CD14-positive monocyte (primary cell): ENCODE results near the gene MED14. TPM values are rescaled to one million over a fixed set of nuclear protein-coding genes. Genes with fewer than 3 reads are reported as not detected.

Source experiments
- DNase-seq, 3 donors: peaks; one replicate each; pipeline ENCODE4 v3.0.0-alpha.2; 2011 to 2022
- H2AFZ ChIP-seq: 2 replicates; pipeline ENCODE4 v1.6.0; 2012; ENCODE audit warnings: mild to moderate bottlenecking, low read depth, low read length, inconsistent platforms; ENCODE audit not compliant: insufficient read depth, poor library complexity, severe bottlenecking
- H3K27ac ChIP-seq, 2 donors: 1 replicate in 1 of 2; 2 replicates in 1 of 2; pipeline ENCODE4 v1.5.1; 2012 to 2013; ENCODE audit warnings: low read length in 2 of 2, control low read depth in 1 of 2, inconsistent platforms in 1 of 2, low read depth in 1 of 2, mild to moderate bottlenecking in 1 of 2
- H3K27me3 ChIP-seq, 2 donors: one replicate each; pipeline versions ENCODE4 v1.6.0 to v1.6.1; 2011 to 2013; ENCODE audit warnings: low read length in 2 of 2; ENCODE audit not compliant: control insufficient read depth in 2 of 2, insufficient read depth in 2 of 2
- H3K36me3 ChIP-seq, 2 donors: replicated peaks in 1 of 2; 1 replicate in 1 of 2; 2 replicates in 1 of 2; pipeline versions ENCODE4 v1.5.1 to v1.6.1; 2012 to 2013; ENCODE audit warnings: low read length in 2 of 2, control low read depth in 1 of 2, inconsistent platforms in 1 of 2, mild to moderate bottlenecking in 1 of 2; ENCODE audit not compliant: insufficient read depth in 2 of 2, control insufficient read depth in 1 of 2
- H3K4me1 ChIP-seq, 2 donors: 1 replicate in 1 of 2; 2 replicates in 1 of 2; pipeline versions ENCODE4 v1.5.1 to v1.6.1; 2012 to 2013; ENCODE audit warnings: low read length in 2 of 2, control low read depth in 1 of 2, inconsistent platforms in 1 of 2, mild to moderate bottlenecking in 1 of 2, moderate library complexity in 1 of 2; ENCODE audit not compliant: insufficient read depth in 2 of 2, control insufficient read depth in 1 of 2
- H3K4me2 ChIP-seq: replicated peaks from 2 replicates; pipeline ENCODE3; 2012; ENCODE audit warnings: low read length, moderate library complexity, mild to moderate bottlenecking; ENCODE audit not compliant: poor library complexity, severe bottlenecking; ENCODE audit errors: extremely low read depth
- H3K4me3 ChIP-seq, 3 experiments: fragments of 200-600 bp in 1 of 3; sonication (generic) in 1 of 3; replicated peaks in 1 of 3; 1 replicate in 2 of 3; 2 replicates in 1 of 3; pipeline ENCODE4 v1.5.1; 2011 to 2013; ENCODE audit warnings: low read length in 3 of 3, mild to moderate bottlenecking in 3 of 3, control low read depth in 2 of 3, low read depth in 2 of 3, inconsistent platforms in 1 of 3, moderate library complexity in 1 of 3
- H3K79me2 ChIP-seq: 2 replicates; pipeline ENCODE4 v1.6.0; 2012; ENCODE audit warnings: mild to moderate bottlenecking, control low read depth, inconsistent platforms, low read length, moderate library complexity; ENCODE audit not compliant: insufficient read depth
- H3K9ac ChIP-seq: 2 replicates; pipeline ENCODE4 v1.6.0; 2017; ENCODE audit warnings: low read length, mild to moderate bottlenecking; ENCODE audit not compliant: insufficient read depth, poor library complexity, severe bottlenecking
- H3K9me3 ChIP-seq, 2 donors: replicated peaks in 1 of 2; 1 replicate in 1 of 2; 2 replicates in 1 of 2; pipeline versions ENCODE4 v1.5.1 to v1.6.1; 2012 to 2013; ENCODE audit warnings: low read length in 2 of 2, control low read depth in 1 of 2; ENCODE audit not compliant: control insufficient read depth in 1 of 2, insufficient read depth in 1 of 2
- H4K20me1 ChIP-seq: 2 replicates; pipeline ENCODE4 v1.6.0; 2012; ENCODE audit warnings: mild to moderate bottlenecking, low read length, control low read depth, moderate library complexity; ENCODE audit not compliant: insufficient read depth
- H3K27ac Mint-ChIP-seq, 7 donors: one replicate each; pipeline ENCODE4 v1.8.0; 2020; ENCODE audit warnings: mild to moderate bottlenecking in 7 of 7, mixed read lengths in 7 of 7, moderate library complexity in 6 of 7, inconsistent platforms in 2 of 7
- H3K27me3 Mint-ChIP-seq, 3 donors: one replicate each; pipeline ENCODE4 v1.8.0; 2021 to 2022; ENCODE audit warnings: low read depth in 3 of 3, mild to moderate bottlenecking in 3 of 3, mixed read lengths in 3 of 3, moderate library complexity in 3 of 3, inconsistent platforms in 1 of 3
- H3K36me3 Mint-ChIP-seq, 2 donors: one replicate each; pipeline ENCODE4 v1.8.0; 2020; ENCODE audit warnings: mixed read lengths in 2 of 2, inconsistent platforms in 1 of 2, mild to moderate bottlenecking in 1 of 2
- H3K4me1 Mint-ChIP-seq: one replicate; pipeline ENCODE4 v1.8.0; 2020; ENCODE audit warnings: mild to moderate bottlenecking, mixed read lengths
- H3K4me3 Mint-ChIP-seq, 2 donors: one replicate each; pipeline ENCODE4 v1.8.0; 2020; ENCODE audit warnings: mild to moderate bottlenecking in 2 of 2, mixed read lengths in 2 of 2, moderate library complexity in 1 of 2
- H3K9me3 Mint-ChIP-seq, 7 donors: one replicate each; pipeline ENCODE4 v1.8.0; 2020 to 2022; ENCODE audit warnings: mixed read lengths in 7 of 7, mild to moderate bottlenecking in 6 of 7, moderate library complexity in 6 of 7, inconsistent platforms in 2 of 7
- WGBS: methylation state at CpG from one replicate; pipeline ENCODE4 v1.1.5; 2013; ENCODE audit warnings: missing lambda C conversion rate; ENCODE audit not compliant: insufficient coverage; 5-methylcytosine and 5-hydroxymethylcytosine counted together
- intact Hi-C, 2 donors: fragments of 100-400 bp; cut with micrococcal nuclease; formaldehyde crosslinking; loops; one replicate each; pipeline versions ENCODE4 v1.15.0 to v1.15.1; 2023
- polyA plus RNA-seq, 3 donors: library from polyadenylated mRNA; depleted of rRNA in 1 of 3; unstranded in 2 of 3; stranded (reverse) in 1 of 3; fragments of 300-500 nt in 2 of 3; fragments of >200 nt in 1 of 3; fragmentation: Illumina TruSeq in 2 of 3; gene quantifications; 1 replicate in 2 of 3; 2 replicates in 1 of 3; pipeline ENCODE4 v1.2.3, GENCODE V29; 2012 to 2021
- TF ChIP-seq, protein P1 (sequence below): fragments of 200-600 bp; IDR thresholded peaks from one replicate; pipeline ENCODE4 v1.8.0; 2022; ENCODE audit warnings: antibody characterized with exemption, mild to moderate bottlenecking

MED14 gene
- polyA plus RNA-seq, 3 donors, result 3.6 to 20.4 (median 6.8) TPM

DNA sequence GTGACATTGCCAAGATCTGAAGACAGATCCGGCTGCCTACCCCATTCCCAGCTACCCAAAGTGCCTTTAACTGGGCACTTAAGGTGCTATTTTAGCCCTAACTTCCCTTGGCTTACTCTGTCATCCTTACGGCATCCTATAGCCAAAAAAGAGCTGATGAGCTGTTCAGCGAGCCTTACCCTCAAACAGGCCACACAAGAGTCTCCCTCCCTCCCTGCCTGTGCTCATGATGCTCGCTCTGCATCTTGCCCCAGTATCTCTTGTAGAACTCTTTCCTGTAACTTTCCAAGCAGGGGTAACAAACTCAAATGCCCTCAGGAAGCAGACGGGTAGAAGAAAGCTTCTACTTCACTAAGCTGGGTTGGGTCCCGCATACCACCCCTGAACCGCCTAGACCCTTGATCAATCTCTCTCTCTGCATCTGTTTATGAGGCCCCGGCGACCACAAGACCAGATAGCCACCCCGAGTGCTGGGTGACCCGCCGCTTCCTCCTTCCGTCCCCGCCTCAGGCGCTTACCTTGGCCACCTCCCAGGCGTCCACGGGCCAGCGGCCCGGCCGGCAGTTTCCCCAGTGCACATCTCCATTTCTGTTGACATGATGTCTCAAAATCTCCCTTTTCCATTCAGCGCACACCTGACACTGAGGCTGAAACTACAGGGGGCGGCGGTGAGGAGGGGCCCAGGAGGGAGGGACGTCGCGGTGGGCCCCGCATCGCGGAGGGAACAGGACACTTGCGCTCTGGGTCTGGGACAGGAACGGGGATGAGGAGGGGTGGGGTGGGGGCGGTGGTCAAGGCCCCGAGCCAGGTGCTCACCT is 88.6 kb downstream of the MED14 start:
- intact Hi-C loops, result loop anchor here (10.0 kb wide), 3 partner anchors 62 to 102 kb away; partner anchors contain the start of genes ATP6AP2 (in 1 of the 2) and MED14 (in 1 of the 2)
- peaks cover 51% of the 10 kb centered on the region for H4K20me1 ChIP-seq
- H3K27ac ChIP-seq, result peak overlapping the region; percentile 75 to 87
- H3K27me3 ChIP-seq, result peaks cover 0 to 7% of the 10 kb centered on the region in 2 donors
- peak overlapping the region; percentile 80 to 94 (median 91) for H3K27ac Mint-ChIP-seq
- H3K36me3 Mint-ChIP-seq, result peaks cover 21 to 29% of the 10 kb centered on the region in 2 donors
- peaks cover 48% of the 10 kb centered on the region for H3K79me2 ChIP-seq
- peak overlapping the region; percentile 88 to 98 (median 90) for H3K4me3 ChIP-seq
- H3K36me3 ChIP-seq, result peaks cover 0 to 15% of the 10 kb centered on the region in 2 donors
- peak overlapping the region; percentile 79 for H2AFZ ChIP-seq
- peak overlapping the region; percentile 81 for H3K4me2 ChIP-seq
- H3K27me3 Mint-ChIP-seq, result peaks cover 0 to 28% (median 1%) of the 10 kb centered on the region in 3 donors
- no peaks in the 10 kb centered on the region for H3K9me3 ChIP-seq
- H3K4me1 ChIP-seq, result peaks cover 32 to 59% of the 10 kb centered on the region in 2 donors
- H3K4me1 Mint-ChIP-seq, result peaks cover 36% of the 10 kb centered on the region
- H3K9ac ChIP-seq, result peak overlapping the region; percentile 86
- H3K9me3 Mint-ChIP-seq, result peaks cover 0 to 4% (median 0%) of the 10 kb centered on the region in 7 donors
- H3K4me3 Mint-ChIP-seq, result peak overlapping the region; percentile 94
- 0% methylated on average over 12 of the region's 33 CpGs for WGBS
- peak; percentile 24 to 42 (median 32) for DNase-seq
- TF ChIP-seq, protein P1, sequence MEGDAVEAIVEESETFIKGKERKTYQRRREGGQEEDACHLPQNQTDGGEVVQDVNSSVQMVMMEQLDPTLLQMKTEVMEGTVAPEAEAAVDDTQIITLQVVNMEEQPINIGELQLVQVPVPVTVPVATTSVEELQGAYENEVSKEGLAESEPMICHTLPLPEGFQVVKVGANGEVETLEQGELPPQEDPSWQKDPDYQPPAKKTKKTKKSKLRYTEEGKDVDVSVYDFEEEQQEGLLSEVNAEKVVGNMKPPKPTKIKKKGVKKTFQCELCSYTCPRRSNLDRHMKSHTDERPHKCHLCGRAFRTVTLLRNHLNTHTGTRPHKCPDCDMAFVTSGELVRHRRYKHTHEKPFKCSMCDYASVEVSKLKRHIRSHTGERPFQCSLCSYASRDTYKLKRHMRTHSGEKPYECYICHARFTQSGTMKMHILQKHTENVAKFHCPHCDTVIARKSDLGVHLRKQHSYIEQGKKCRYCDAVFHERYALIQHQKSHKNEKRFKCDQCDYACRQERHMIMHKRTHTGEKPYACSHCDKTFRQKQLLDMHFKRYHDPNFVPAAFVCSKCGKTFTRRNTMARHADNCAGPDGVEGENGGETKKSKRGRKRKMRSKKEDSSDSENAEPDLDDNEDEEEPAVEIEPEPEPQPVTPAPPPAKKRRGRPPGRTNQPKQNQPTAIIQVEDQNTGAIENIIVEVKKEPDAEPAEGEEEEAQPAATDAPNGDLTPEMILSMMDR, result no peak

- DNase-seq, result peak; percentile 65 to 79 (median 69)
- intact Hi-C loops, result loop anchor here (5.0 to 10.0 kb wide), 4 partner anchors 60 to 100 kb away; partner anchors contain the start of genes ATP6AP2 (in 2 of the 2) and MED14 (in 1 of the 2)
- 0% methylated on average over 3 of the region's 4 CpGs for WGBS
- H3K36me3 Mint-ChIP-seq, result peaks cover 17 to 33% of the 10 kb centered on the region in 2 donors
- Histone ChIP-seq H2AFZ (peak overlapping the region; percentile 68), H3K79me2 (peaks cover 66% of the 10 kb centered on the region), H3K4me2 (peak overlapping the region; percentile 92), H3K9ac (peak overlapping the region; percentile 75), H3K9me3 (no peaks in the 10 kb centered on the region), H3K4me1 (peaks cover 43 to 75% of the 10 kb centered on the region in 2 donors), H4K20me1 (peaks cover 69% of the 10 kb centered on the region), H3K4me3 (peak overlapping the region; percentile 77 to 98 (median 90)), H3K27ac (peak overlapping the region; percentile 92 to 96), H3K27me3 (peaks cover 0 to 2% of the 10 kb centered on the region in 2 donors), H3K36me3 (peaks cover 5 to 19% of the 10 kb centered on the region in 2 donors)
- TF ChIP-seq, protein P1, result no peak
- H3K4me3 Mint-ChIP-seq, result peak overlapping the region; percentile 92 to 99
- H3K9me3 Mint-ChIP-seq, result peaks cover 0 to 6% (median 0%) of the 10 kb centered on the region in 7 donors
- peaks cover 0 to 32% (median 1%) of the 10 kb centered on the region in 3 donors for H3K27me3 Mint-ChIP-seq
- peaks cover 46% of the 10 kb centered on the region for H3K4me1 Mint-ChIP-seq
- peak overlapping the region; percentile 97 to 98 (median 98) for H3K27ac Mint-ChIP-seq
Observed at GRCh38 chrX:40644821-40645358, 90.5 kb downstream of the MED14 start.
